ENCODE measurements around the gene LOXL1.

Gene LOXL1

GRCh38 chr15:73987250-73987649 lies 61.0 kb downstream of the LOXL1 start:
- no peaks in the 10 kb centered on the region for H3K27me3 ChIP-seq (ENCODE audit: insufficient read depth, poor library complexity, severe bottlenecking)
- DNase-seq (ENCODE audit: low spot score) (no peak), ATAC-seq (ENCODE audit: low read depth) (no peak)
- H3K9me3 ChIP-seq (ENCODE audit: severe bottlenecking) = no peaks in the 10 kb centered on the region
- H3K36me3 ChIP-seq (ENCODE audit: low read depth) = no peaks in the 10 kb centered on the region
- TF ChIP-seq, protein P1, sequence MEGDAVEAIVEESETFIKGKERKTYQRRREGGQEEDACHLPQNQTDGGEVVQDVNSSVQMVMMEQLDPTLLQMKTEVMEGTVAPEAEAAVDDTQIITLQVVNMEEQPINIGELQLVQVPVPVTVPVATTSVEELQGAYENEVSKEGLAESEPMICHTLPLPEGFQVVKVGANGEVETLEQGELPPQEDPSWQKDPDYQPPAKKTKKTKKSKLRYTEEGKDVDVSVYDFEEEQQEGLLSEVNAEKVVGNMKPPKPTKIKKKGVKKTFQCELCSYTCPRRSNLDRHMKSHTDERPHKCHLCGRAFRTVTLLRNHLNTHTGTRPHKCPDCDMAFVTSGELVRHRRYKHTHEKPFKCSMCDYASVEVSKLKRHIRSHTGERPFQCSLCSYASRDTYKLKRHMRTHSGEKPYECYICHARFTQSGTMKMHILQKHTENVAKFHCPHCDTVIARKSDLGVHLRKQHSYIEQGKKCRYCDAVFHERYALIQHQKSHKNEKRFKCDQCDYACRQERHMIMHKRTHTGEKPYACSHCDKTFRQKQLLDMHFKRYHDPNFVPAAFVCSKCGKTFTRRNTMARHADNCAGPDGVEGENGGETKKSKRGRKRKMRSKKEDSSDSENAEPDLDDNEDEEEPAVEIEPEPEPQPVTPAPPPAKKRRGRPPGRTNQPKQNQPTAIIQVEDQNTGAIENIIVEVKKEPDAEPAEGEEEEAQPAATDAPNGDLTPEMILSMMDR (IDR thresholded peaks at IDR 0.05; ENCODE audit: poor library complexity, severe bottlenecking) = no peak
- no peak overlapping the region for H3K4me3 ChIP-seq (ENCODE audit: severe bottlenecking)
- peak overlapping the region; percentile 72 for H3K27ac ChIP-seq (ENCODE audit: poor library complexity, severe bottlenecking)
- H3K4me1 ChIP-seq (ENCODE audit: insufficient read depth, poor library complexity, severe bottlenecking) = peaks cover 67% of the 10 kb centered on the region

DNA sequence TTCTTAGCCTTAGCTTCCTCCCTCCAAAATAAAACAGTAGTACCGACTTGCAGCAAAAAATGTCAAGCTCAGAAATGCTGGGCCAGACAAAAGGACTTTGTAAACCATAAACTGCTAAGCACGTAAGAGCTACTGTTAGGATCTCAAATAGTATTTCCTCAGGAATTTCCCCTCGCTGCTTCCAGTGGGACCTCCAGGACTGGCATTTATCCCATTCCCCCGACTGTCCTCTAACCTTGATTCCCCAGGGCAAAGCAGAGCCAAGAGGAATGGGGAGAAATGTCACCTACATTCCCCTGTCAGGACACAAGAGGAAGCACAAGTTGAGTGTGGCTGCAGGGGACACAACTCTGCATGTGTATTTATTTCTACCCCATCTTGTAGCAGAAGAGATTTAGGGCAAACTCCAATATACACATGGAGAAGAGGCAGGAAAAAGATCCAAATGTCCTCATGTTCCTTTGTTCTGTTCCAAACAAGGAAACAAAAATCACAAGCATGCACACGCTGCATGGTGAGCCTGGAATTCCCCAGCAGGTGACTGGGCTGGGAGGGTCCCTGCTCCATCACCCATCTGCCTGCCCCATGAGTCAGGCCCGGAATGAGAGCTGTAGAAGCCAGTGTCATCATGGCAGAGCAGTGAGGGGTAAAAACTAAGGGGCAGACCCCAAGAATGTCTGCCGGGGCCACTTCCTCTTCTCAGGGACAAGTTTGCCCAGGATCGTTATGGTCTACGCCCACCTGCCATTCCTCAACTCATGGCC lies 61.6 kb downstream of the LOXL1 start:
- Histone ChIP-seq H3K9me3 (ENCODE audit: severe bottlenecking) (no peaks in the 10 kb centered on the region), H3K27me3 (ENCODE audit: insufficient read depth, poor library complexity, severe bottlenecking) (no peaks in the 10 kb centered on the region), H3K4me3 (ENCODE audit: severe bottlenecking) (no peak overlapping the region), H3K27ac (ENCODE audit: poor library complexity, severe bottlenecking) (peak overlapping the region; percentile 72), H3K4me1 (ENCODE audit: insufficient read depth, poor library complexity, severe bottlenecking) (peaks cover 65% of the 10 kb centered on the region), H3K36me3 (ENCODE audit: low read depth) (no peaks in the 10 kb centered on the region)
- TF ChIP-seq, protein P1 (IDR thresholded peaks at IDR 0.05; ENCODE audit: poor library complexity, severe bottlenecking) = no peak
- ATAC-seq (ENCODE audit: low read depth) (peak; percentile 20), DNase-seq (ENCODE audit: low spot score) (no peak)

GRCh38 chr15:73988445-73988969 lies 62.2 kb downstream of the LOXL1 start:
- no peaks in the 10 kb centered on the region for H3K9me3 ChIP-seq (ENCODE audit: severe bottlenecking)
- no peaks in the 10 kb centered on the region for H3K36me3 ChIP-seq (ENCODE audit: low read depth)
- no peak overlapping the region for H3K4me3 ChIP-seq (ENCODE audit: severe bottlenecking)
- no peaks in the 10 kb centered on the region for H3K27me3 ChIP-seq (ENCODE audit: insufficient read depth, poor library complexity, severe bottlenecking)
- H3K27ac ChIP-seq (ENCODE audit: poor library complexity, severe bottlenecking) = peak overlapping the region; percentile 72
- H3K4me1 ChIP-seq (ENCODE audit: insufficient read depth, poor library complexity, severe bottlenecking) = peaks cover 58% of the 10 kb centered on the region
- no peak for ATAC-seq (ENCODE audit: low read depth)
- DNase-seq (ENCODE audit: low spot score) = no peak
- TF ChIP-seq, protein P1 (IDR thresholded peaks at IDR 0.05; ENCODE audit: poor library complexity, severe bottlenecking) = no peak

DNA sequence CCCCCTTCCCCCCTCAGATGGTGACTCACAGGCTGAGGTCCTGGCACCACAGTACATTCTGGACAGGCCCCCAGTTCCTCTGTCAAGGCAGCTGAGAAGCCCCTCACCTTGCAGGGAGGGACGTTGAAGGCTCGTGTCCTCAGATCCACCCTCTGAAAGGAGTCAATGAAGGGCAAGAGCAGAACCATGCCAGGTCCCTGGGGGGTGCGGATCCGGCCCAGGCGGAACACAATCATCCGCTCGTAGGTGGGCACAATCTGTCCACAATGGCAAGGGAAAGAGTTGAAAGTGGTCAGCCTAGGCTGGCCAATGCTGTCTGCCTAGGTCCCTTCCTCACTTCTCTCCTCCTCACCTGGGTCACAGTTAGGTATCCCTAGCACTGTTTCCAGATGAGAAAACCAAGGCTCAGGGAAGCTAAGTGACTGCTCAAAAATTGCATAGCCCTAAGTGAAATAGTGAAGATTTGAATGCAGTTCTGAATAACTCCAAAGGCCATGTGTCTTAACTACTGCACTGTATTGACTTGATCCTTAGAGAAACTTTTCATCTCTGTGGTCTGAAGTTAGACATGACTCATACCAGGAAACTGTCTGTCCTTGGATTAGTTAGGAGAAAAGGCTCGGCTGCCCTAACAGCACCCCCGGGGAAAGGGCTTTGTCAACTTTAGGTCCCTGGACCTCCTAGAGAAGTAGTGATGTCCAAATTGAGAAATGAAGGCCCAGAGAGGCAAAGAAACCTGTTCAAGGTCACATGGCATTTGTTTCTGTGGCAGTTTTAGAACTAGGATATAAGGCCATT lies 62.9 kb downstream of the LOXL1 start:
- ATAC-seq (ENCODE audit: low read depth) (peak; percentile 62), DNase-seq (ENCODE audit: low spot score) (no peak)
- Histone ChIP-seq H3K9me3 (ENCODE audit: severe bottlenecking) (no peaks in the 10 kb centered on the region), H3K27ac (ENCODE audit: poor library complexity, severe bottlenecking) (peak overlapping the region; percentile 72), H3K4me3 (ENCODE audit: severe bottlenecking) (no peak overlapping the region), H3K4me1 (ENCODE audit: insufficient read depth, poor library complexity, severe bottlenecking) (peaks cover 51% of the 10 kb centered on the region), H3K27me3 (ENCODE audit: insufficient read depth, poor library complexity, severe bottlenecking) (no peaks in the 10 kb centered on the region), H3K36me3 (ENCODE audit: low read depth) (no peaks in the 10 kb centered on the region)
- TF ChIP-seq, protein P1 (IDR thresholded peaks at IDR 0.05; ENCODE audit: poor library complexity, severe bottlenecking) = no peak

All from RWPE2 (cell line).